Skeletal muscle cell (primary cell): ENCODE measurements around the gene INSIG1.

Source experiments
- DNase-seq: peaks from one replicate; pipeline ENCODE4 v3.0.0-alpha.2; 2010; ENCODE audit warnings: low read depth
- H3K4me3 ChIP-seq: 2 replicates; pipeline ENCODE4 v1.5.1; 2011; ENCODE audit warnings: low read depth, mild to moderate bottlenecking, control low read depth, low read length, moderate library complexity

INSIG1 gene

GRCh38 chr7:155265144-155265543 lies 32.5 kb upstream of the INSIG1 start:
- H3K4me3 ChIP-seq, result no peak overlapping the region
- no peak for DNase-seq

- H3K4me3 ChIP-seq, result no peak overlapping the region
- no peak for DNase-seq
These were observed 31.7 kb upstream of the INSIG1 start for GRCh38 chr7:155265961-155266360.

DNA sequence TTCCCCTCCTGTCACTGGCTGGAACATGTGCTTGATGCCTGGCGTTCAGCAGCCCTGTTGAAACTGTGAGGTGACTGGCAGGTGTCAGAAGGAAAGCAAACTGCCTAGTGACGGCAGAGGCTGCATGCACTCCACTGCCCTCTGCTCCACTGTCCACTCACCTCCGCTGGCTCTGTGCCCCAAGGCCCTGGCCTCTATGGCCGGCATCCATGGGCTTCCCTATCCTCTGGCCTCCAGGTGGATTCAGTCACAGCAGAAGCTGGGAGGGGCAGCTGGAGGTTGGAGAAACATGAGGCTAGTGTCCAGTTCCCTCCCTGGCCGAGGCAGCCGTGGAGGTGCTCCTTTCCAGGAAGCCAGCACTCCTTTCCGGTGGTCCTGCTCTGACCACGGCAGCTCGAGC lies 31.2 kb upstream of the INSIG1 start:
- H3K4me3 ChIP-seq, result no peak overlapping the region
- no peak for DNase-seq

GRCh38 chr7:155267023-155267422 lies 30.7 kb upstream of the INSIG1 start:
- no peak for DNase-seq
- H3K4me3 ChIP-seq, result no peak overlapping the region

- no peak for DNase-seq
These were observed 30.2 kb upstream of the INSIG1 start for GRCh38 chr7:155267436-155267835.

GRCh38 chr7:155268211-155268610 lies 29.5 kb upstream of the INSIG1 start:
- no peak overlapping the region for H3K4me3 ChIP-seq
- DNase-seq, result no peak

More at GRCh38 chr7:155267436-155267835, 30.2 kb upstream of the INSIG1 start:
- no peak overlapping the region for H3K4me3 ChIP-seq

DNA sequence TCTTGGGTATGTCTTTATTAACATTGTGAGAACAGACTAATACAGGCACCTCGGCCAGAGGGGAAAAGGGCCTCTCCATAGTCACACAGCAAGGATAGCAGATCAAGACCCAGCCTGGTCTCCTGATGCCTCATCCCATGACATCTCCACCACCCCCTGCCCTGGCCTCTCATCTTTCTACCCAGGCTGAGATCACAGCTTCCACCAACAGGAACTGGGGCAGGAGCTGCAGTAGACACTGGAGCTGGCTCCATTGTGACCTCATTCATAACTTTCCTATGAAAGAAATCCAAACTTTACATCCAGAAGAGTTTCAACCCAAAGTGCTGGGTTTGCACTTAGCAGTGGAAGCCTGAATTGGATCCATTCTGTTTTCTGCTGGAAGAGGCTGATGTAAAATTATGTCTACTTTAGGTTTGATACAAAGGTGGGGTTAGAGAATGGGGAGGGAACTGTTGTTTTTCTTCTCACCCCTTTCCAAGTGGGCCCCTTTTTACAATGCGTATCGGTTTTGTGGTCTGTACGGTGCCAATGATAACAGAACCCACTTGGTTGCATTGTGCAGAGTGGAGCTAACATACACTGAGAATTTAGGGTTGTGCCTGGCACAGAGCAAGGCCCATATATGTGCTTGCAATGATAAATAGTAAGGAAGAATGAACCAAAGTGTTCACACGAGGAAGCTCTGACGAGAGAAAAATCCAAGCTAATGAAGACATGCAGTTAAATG lies 28.6 kb upstream of the INSIG1 start:
- DNase-seq, result no peak
- no peak overlapping the region for H3K4me3 ChIP-seq

- no peak overlapping the region for H3K4me3 ChIP-seq
- DNase-seq, result peak; percentile 87
These were observed 27.7 kb upstream of the INSIG1 start for GRCh38 chr7:155269766-155270585.

GRCh38 chr7:155270861-155271260 lies 26.8 kb upstream of the INSIG1 start:
- no peak overlapping the region for H3K4me3 ChIP-seq
- DNase-seq, result no peak

- H3K4me3 ChIP-seq, result no peak overlapping the region
These were observed 22.9 kb upstream of the INSIG1 start for GRCh38 chr7:155274633-155275355.

DNA sequence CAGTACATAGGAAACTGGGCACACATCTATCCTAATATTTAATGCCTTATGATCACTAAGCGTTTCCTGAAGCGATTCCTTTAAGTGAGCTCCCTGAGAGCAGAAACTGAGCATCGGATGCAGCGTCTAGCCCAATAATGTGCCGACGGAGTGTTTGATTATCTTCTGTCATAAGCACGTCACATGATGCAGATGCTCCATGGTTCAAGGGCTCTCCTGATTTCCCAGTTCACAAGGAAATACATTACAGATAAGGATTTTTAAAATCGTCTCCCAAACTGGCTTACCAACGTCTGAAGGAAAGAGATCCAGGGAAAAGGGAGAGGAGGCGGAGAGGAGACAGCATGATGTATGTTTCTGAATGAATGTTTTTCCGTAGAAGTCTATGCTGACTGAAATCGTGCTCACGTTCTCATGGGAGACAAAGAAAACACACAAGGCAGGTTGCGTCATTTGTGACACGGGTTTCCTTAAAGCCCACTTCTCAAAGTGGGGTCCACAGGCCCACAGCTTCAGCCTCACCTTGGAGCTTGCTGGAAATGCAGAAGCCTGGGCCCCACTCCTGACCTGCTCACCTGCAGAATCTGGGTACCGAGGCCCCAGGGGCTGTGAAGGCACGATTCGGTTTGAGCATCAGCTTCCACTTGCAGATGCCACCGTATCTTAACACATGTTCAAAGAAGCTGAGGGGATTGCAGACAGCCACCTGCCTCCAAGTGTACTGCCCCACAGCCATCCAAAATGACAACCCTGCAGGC lies 21.5 kb upstream of the INSIG1 start:
- no peak overlapping the region for H3K4me3 ChIP-seq
- DNase-seq, result no peak

More at GRCh38 chr7:155274633-155275355, 22.9 kb upstream of the INSIG1 start:
- DNase-seq, result no peak

DNA sequence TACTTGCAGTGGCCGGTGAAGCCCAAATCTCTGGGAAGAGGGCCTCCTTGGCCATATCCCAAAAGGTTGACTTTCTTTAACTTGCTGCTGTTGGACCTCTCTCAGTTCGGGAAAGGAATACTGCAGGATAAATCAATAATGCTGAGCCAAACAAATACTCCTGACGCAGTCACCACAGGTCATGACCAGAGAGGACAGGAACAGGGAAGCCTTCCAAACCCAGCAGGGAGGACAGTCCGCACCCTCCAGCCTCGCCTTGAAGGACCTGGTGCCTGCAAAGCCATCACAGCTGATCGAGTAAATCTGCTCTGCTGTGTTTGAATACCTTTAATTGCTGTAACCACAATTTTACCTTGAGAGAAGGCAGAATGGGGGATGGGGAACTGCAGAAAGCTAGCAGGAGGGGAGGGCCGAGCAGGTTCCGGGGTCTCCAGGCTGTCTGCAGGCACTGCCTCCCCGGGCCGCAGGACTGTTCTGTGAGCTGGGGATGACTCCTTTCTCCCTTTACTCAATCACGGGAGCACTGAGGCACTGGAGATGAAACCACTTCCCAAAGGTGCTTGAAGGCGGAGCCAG lies 20.8 kb upstream of the INSIG1 start:
- no peak overlapping the region for H3K4me3 ChIP-seq
- no peak for DNase-seq

- no peak for DNase-seq
These were observed 20.2 kb upstream of the INSIG1 start for GRCh38 chr7:155277385-155277994.

DNA sequence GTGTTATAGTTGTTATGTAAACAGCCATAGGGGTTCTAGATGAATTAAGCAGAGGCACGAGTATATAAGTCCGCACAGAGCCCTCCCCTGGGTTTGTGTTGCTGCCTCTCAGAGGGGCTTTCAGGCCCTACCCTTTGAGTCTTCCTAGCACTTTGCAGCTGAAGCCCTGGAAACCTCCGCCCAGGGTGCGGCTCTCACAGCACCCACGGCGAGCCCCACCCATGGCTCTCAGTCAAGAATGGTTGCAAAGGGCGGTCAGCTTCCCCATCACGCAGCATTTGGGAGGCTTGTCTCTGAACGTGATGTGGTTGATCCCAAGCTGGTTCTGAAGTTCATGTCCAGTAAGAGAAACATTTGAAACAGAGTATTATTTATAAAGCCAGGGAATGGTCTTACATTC lies 18.8 kb upstream of the INSIG1 start:
- H3K4me3 ChIP-seq, result no peak overlapping the region
- no peak for DNase-seq

More at GRCh38 chr7:155277385-155277994, 20.2 kb upstream of the INSIG1 start:
- no peak overlapping the region for H3K4me3 ChIP-seq

GRCh38 chr7:155279787-155280445 lies 17.8 kb upstream of the INSIG1 start:
- DNase-seq, result no peak
- no peak overlapping the region for H3K4me3 ChIP-seq

GRCh38 chr7:155280446-155281397 lies 17.0 kb upstream of the INSIG1 start:
- DNase-seq, result no peak
- H3K4me3 ChIP-seq, result no peak overlapping the region

GRCh38 chr7:155281398-155281969 lies 16.2 kb upstream of the INSIG1 start:
- no peak overlapping the region for H3K4me3 ChIP-seq
- no peak for DNase-seq
